Measurements from ENCODE around the gene VSTM2L. TPM values are rescaled to one million over a fixed set of nuclear protein-coding genes. Genes with fewer than 3 reads are reported as not detected.
"Not testable (repeated sequence)": the region's sequence is repeated elsewhere in the genome, so short reads cannot be mapped to it uniquely, and the experiment has no call there.

VSTM2L gene
- 1 to 10 TPM; 1.1 TPM for total RNA-seq
- long read RNA-seq = 0 reads

- ATAC-seq = peak; percentile 73
- intact Hi-C loops (cut with DNase I, micrococcal nuclease) = no loop called here
- DNase-seq = peak; percentile 27 to 33
These were observed at the start of gene VSTM2L for GRCh38 chr20:37902504-37903313. Gene VSTM2L (plus strand): TSS chr20:37903127. CDS start chr20:37903351, 224 bp downstream.

- intact Hi-C loops (cut with DNase I, micrococcal nuclease) = no loop called here
- DNase-seq (no peak), ATAC-seq (no peak)
These were observed 49.0 kb upstream of the VSTM2L start for GRCh38 chr20:37853823-37854375.

DNA sequence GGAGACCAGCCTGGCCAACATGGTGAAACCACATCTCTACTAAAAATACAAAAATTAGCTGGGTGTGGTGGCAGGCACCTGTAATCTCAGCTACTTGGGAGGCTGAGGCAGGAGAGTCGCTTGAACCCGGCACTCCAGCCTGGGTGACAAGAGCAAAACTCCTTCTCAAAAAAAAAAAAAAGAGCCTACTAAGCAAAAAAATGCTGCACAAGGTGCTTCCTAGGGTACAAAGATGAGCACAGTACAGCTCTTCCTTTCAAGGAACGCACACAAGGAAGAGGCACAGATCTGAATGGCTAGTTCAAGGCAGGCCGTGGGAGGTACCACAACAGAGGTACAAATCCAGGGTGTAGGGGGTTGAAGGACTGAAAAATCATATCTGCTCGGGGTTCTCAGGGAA is 46.9 kb upstream of the VSTM2L start:
- intact Hi-C loops (cut with DNase I, micrococcal nuclease); ATAC-seq; DNase-seq: not testable (repeated sequence)

DNA sequence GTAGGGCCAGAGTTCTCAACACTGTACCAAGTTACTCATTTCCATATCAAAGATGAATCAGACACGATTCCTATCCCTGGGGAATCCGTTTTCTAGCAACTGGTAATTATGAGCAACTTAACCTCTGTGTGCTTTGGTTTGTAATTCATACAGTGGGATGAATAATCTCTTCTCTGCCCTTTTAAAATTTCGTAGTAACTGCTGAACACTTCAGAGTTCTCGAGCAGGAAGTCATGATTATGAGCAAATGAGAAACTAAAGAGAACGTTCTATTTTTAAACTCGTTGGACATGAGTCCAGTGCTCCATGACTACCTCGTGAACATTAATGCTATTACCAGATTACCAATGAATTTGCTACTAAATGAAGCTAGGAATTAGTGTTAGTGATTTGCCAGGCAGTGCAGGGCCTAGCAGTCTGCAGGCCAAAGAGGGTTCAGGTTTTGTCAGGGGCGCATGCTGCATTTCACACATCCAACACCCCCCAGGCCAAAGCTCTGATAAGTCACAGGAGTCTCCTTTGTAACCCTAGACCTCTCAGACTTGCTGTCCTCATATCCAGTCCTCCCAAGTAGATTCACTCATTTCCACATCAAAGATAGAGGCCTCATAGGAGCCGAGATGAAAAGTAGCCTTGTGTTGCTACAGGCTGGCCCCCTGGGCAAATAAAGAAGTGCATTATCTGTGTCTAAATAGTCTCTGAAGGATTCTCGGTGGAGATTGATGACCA is 45.8 kb upstream of the VSTM2L start:
- ATAC-seq (no peak), DNase-seq (no peak)
- intact Hi-C loops (cut with DNase I, micrococcal nuclease) = no loop called here

DNA sequence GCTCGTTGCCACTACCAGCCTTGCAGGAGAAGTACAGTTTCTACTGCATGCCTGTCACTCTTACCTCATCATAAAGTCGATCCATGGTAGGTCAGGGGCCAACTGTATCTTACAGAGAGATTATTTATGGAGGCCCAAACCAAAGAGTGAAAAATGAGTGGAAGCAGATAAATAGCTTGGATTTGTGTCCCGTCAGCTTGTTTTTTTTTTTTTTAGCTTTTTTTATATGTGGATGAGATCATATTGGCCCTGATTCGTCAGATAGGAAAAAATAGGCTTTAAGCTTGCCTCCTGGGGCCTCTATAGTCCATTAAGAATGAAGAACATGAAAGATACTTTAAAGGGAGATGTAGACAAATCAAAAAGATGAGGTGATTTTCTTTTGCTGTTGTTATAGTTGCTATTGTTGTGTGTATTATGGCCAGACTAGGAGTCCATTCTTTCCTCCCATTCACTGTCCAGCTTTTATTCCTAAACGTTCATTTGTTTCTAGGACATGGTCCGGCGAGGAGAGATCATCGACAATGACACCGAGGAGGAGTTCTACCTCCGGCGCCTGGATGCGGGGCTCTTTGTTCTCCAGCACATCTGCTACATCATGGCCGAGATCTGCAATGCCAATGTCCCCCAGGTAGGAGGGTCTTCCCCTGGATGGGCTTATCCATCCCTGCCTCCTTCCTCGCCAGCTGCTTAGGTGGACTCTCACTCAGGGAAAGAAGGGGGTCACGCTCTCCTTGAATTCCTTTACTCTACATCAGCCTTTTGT is 43.3 kb upstream of the VSTM2L start:
- DNase-seq (no peak), ATAC-seq (no peak)
- intact Hi-C loops (cut with DNase I, micrococcal nuclease) = no loop called here

- DNase-seq = no peak
- intact Hi-C loops (cut with DNase I, micrococcal nuclease) = no loop called here
- ATAC-seq = no peak
These were observed 39.6 kb upstream of the VSTM2L start for GRCh38 chr20:37863289-37863688.

GRCh38 chr20:37864298-37864697 is 38.6 kb upstream of the VSTM2L start:
- DNase-seq (no peak), ATAC-seq (no peak)
- intact Hi-C loops (cut with DNase I, micrococcal nuclease) = no loop called here

- ATAC-seq = no peak
- no peak for DNase-seq
- intact Hi-C loops (cut with DNase I, micrococcal nuclease) = no loop called here
These were observed 36.9 kb upstream of the VSTM2L start for GRCh38 chr20:37866051-37866450.

DNA sequence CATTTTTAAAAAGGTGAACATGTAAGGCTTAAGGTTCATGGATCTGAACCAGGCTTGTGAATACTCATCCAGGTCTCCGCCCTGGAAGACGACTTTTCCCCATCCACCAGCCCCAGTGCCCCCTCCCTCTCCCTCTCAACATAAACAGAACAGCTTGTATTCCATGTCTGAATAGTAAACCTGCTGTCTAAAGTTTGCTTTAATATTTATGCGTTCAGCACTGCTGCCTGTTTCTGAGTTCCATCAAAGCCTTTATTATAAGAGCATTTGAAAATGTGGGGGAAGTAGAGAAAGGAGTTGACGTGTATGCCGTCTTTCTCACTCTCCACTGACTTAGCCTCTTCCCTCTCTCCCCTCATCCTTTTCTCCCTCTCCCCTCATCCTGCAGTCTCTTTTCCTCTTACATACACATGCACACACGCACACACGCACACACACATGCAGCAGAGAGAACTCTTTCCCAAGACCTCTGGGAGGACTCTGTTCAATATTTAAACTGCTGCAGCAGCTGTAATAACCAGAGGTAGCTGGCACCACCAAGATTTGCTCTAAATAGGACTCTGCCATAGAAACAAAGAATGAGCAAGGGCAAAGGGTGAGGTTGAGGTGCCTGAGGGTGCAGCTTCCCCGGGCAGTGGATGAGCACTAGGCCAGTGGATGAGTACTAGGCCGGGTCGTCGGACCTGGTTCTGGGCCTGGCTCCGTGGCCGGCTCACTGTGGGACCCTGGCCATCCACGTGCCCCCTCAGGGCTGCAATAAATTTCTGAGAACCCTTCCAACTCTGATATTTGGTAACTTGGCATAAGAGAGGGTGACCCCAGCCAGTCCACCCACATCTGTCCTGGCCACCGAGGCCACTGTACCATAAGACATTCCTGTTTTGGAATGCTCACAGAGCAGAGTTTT is 35.4 kb upstream of the VSTM2L start:
- no peak for ATAC-seq

DNA sequence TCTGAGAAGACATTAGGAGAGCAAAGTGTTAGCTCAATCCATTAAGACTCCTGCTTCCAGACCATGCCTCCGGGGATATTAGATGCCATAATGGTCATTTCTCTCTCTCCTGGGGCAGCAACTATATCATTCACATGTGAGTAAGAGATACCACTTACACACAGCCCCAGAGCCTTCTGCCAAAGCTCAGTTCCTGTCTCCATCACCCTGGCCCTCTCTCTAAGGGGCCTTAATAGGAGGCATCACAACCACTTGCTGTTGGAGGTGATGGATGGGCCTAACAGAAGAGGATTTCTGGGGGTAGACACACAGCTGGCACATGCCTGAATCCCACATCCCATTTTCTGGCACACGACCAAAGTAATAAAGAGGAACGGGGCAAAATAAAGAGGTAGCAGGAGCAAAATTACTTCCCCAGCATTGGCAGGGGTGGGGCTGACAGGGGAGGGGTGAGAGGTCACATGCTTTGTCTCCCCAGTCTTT is 34.0 kb upstream of the VSTM2L start:
- ATAC-seq = no peak
- intact Hi-C loops (cut with DNase I, micrococcal nuclease) = no loop called here

More for the DNA sequence above, 35.4 kb upstream of the VSTM2L start:
- no peak for DNase-seq
- intact Hi-C loops (cut with DNase I, micrococcal nuclease) = no loop called here

GRCh38 chr20:37869334-37869861 is 33.5 kb upstream of the VSTM2L start:
- no peak for DNase-seq
- intact Hi-C loops (cut with DNase I, micrococcal nuclease) = no loop called here

More for the DNA sequence above, 34.0 kb upstream of the VSTM2L start:
- DNase-seq = no peak

DNA sequence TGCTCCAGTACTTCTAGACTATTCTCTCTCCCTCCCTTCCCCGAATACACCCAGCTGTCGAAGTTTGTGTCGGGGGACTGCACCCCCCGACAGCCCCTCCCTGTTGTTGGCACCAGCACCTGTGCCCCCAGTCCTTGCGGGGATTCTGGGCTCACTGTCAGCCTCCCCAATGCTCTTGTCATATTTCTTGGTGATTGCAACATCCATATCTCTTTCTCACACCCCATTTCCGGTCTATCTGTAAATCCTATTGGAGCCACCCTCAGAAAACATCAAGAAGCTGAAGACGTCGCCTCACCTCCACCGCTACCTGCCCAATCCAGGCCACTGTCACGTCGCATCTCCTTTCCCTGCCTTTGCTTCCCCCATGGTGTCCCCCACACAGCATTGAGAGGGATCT is 32.6 kb upstream of the VSTM2L start:
- intact Hi-C loops (cut with DNase I, micrococcal nuclease) = no loop called here
- no peak for ATAC-seq
- DNase-seq = no peak

More at GRCh38 chr20:37869334-37869861, 33.5 kb upstream of the VSTM2L start:
- no peak for ATAC-seq

DNA sequence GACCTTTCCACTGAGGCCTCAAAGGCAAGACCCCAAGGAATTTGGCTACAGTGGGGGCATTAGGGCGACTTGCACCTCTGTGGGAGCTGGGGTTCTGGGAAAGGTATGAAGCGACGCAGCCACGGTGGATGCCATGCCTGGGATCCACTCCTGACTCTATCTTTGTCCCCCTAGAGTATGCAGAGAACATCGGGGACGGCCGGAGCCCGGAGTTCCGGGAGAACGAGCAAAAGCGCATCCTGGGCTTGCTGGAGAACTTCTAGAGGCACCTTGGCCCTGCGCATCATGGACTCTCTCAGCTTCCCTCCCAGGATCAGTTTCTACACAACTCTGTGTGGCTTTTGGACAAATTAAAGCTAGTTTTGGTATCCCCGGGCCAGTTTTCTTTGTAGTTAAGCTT is 31.2 kb upstream of the VSTM2L start:
- ATAC-seq = no peak
- DNase-seq = no peak
- intact Hi-C loops (cut with DNase I, micrococcal nuclease) = no loop called here

- ATAC-seq = no peak
- intact Hi-C loops (cut with DNase I, micrococcal nuclease) = no loop called here
- DNase-seq = no peak
These were observed 30.8 kb upstream of the VSTM2L start for GRCh38 chr20:37872161-37872560.

DNA sequence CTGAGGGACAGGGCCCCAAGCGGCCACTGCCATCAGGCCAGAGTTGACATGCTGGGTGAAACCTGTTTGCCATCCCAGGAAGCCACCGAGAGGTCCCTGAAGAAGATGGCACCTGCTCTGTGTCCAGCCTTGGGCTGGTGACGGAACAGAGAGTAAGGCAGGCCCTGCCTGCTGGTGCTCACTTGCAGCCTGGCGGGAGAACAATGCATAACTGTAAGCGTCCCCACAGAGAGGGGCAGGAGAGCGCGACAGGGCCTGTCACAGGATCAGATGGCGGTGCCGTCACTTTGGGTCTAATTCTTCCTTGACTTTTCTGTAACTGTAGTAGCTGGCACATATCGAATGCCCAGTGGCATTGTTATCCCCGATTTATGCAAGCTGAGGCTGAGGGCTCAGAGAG is 29.0 kb upstream of the VSTM2L start:
- no peak for DNase-seq
- no peak for ATAC-seq
- intact Hi-C loops (cut with DNase I, micrococcal nuclease) = no loop called here

- no peak for ATAC-seq
- no peak for DNase-seq
- intact Hi-C loops (cut with DNase I, micrococcal nuclease) = no loop called here
These were observed 27.3 kb upstream of the VSTM2L start for GRCh38 chr20:37875460-37876175.

DNA sequence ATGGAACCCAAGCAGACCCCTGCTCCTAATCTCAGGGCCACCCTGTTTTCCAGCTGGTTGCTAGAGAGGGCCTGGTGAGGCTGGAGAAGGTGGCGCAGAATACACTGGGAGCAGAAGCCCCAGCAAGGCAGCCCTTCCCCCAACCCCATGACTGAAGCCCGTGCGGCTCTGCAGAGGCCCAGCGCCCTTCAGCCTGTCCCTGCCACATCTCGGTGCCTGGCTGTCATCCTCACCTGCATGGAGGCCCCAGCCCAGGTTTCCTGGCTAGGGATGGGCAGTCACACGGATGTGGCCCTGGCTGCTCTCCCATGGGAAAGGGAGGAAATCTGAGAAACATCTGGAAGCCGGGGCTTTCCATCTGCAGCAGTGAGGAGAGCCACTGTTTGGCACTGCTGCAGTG is 26.1 kb upstream of the VSTM2L start:
- DNase-seq = no peak
- no peak for ATAC-seq

More for the DNA sequence above, 26.1 kb upstream of the VSTM2L start:
- intact Hi-C loops (cut with DNase I, micrococcal nuclease) = no loop called here

Measured in left colon (tissue), 2 donors.